Fibroblast of villous mesenchyme (primary cell): Measurements from ENCODE around the gene TMEM72. TPM values are rescaled to one million over a fixed set of nuclear protein-coding genes. Genes with fewer than 3 reads are reported as not detected.
A peak's percentile ranks its signal among the peaks of the same experiment; 100 is the strongest.

Source experiments
- DNase-seq: peaks from one replicate; pipeline ENCODE4 v3.0.0-alpha.2; 2010; ENCODE audit warnings: low read depth
- H3K4me3 ChIP-seq: 2 replicates; pipeline ENCODE4 v1.5.1; 2011; ENCODE audit warnings: low read depth, mild to moderate bottlenecking, low read length
- total RNA-seq: library from RNA; depleted of rRNA; stranded (reverse); fragments of >200 nt; gene quantifications from 2 replicates; pipeline ENCODE4 v1.2.3, GENCODE V29; 2012
- TF ChIP-seq, protein P1 (sequence below): IDR thresholded peaks from 2 replicates; pipeline ENCODE4 v1.5.1; 2012; ENCODE audit warnings: low read depth, mild to moderate bottlenecking, low read length; ENCODE audit not compliant: insufficient read depth

The TMEM72 gene
- total RNA-seq, result not detected in 2 replicates

DNA sequence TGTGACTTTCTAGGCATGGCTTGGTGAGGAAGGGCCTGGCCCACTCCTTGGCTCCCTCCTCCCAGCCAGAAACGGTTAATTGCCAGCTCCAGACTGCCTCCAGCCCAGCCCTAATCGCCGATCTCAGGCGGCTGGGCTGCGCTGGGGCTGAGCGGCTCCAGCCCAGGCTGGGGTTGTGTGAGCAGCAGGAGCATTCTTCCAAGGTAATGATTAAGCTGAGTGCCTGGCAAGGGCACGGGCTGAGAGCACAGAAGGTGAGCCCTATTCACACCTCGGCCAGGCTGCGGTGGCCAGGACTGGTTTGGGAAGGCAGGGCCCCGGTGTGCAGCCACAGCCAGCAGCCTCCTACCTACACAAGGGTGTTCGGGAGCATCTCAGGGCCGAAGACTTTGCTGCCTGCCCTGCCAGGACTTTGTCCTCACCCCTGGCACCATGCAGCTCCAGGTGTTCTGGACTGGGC lies at the start of gene TMEM72:
TMEM72 (plus strand) TSS at position 257 of the 460 bp plus-strand sequence; CDS start at position 433, 176 bp downstream.
- H3K4me3 ChIP-seq, result no peak within 1 kb of the TSS
- DNase-seq, result no peak
- TF ChIP-seq, protein P1, sequence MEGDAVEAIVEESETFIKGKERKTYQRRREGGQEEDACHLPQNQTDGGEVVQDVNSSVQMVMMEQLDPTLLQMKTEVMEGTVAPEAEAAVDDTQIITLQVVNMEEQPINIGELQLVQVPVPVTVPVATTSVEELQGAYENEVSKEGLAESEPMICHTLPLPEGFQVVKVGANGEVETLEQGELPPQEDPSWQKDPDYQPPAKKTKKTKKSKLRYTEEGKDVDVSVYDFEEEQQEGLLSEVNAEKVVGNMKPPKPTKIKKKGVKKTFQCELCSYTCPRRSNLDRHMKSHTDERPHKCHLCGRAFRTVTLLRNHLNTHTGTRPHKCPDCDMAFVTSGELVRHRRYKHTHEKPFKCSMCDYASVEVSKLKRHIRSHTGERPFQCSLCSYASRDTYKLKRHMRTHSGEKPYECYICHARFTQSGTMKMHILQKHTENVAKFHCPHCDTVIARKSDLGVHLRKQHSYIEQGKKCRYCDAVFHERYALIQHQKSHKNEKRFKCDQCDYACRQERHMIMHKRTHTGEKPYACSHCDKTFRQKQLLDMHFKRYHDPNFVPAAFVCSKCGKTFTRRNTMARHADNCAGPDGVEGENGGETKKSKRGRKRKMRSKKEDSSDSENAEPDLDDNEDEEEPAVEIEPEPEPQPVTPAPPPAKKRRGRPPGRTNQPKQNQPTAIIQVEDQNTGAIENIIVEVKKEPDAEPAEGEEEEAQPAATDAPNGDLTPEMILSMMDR, result no peak

DNA sequence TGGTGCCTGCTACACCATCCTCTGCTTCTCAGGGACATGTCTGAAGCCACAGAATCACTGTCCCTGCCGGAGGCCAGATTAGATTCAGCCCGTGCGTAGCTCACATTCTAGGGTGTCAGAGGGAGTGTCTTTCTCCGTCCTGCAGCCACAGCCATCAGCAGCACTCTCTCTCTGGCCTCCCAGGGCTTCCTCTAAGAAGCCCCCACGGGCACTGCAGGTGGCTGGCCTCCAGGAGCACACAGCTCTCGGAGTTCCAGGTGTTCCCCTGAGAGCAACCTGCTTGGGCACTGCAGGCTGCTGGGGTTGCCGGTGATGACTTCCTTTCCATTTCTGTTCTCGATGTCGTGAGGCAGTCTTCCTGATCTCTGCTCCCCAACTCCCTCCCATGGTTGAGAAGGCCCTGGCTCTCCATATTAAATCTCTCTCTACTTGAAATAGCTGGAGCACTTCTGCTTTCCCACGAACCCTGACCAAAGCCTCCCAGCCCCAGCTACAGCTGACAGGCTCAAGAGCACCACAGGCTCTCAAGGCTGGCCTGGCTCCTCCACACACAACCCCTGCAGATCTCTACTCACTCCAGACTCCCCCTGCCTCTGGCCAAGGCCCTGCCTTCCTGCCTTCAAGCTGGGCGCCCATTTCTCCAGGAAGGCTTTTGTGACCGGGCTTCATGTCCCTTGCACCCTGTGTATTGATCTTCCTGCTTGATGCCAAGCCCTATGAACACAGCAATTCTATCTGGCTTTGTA lies 49.0 kb upstream of the TMEM72 start:
- no peak for DNase-seq
- TF ChIP-seq, protein P1, result no peak
- no peak overlapping the region for H3K4me3 ChIP-seq

DNA sequence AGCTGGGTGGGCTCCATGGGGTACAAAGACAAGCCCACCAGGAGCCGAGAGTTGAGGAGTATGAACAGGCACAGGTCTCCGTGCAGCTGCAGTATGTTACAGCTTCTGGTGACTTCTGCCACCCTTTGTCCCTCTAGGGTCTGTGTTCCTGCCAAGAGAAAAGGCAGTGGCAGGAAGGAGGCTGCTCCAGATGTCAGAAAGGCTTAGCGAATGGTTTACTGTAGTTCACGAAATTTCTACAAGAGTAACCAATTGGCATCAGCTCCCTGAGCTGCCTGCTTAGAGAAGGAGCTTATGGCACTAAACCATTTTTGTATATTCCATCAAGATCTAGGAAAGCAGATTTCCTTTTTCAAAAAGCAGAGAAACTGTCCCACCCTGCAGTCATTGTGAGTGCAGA lies 48.2 kb upstream of the TMEM72 start:
- DNase-seq, result no peak
- no peak overlapping the region for H3K4me3 ChIP-seq
- TF ChIP-seq, protein P1, result no peak

DNA sequence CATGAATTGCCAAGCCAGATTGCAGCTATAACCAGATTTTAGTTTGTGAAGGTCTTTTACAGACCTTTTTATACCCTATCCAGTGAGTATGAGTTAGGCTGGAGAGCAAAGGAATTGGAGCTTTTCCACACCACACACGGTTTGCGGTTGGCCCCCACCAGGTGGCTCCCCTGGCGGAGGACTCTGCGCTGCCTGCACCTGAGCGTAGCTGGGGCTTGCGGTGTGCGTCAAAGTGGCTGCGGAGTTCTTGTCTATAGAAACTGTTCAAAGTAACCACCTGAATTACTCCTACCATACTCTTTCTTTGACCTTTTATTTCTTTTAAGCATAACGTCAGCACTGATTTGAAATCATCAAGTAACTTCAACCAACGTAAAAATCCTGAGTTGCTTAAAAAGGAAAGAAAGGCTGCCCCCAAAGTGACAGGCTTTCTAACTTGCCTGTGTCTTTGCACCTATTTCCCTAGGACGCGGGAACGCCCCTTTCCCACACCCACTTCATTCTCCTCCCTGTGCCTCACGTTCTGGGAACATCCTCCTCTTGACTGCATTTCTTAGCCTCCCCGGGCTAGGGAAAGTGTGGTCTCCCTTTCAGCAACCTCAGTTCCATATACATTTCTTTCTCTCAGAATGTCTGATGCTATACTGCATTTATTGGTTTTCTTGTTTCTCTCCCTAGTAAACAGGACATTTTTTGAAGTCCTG lies 47.6 kb upstream of the TMEM72 start:
- TF ChIP-seq, protein P1, result no peak
- no peak overlapping the region for H3K4me3 ChIP-seq
- DNase-seq, result no peak

DNA sequence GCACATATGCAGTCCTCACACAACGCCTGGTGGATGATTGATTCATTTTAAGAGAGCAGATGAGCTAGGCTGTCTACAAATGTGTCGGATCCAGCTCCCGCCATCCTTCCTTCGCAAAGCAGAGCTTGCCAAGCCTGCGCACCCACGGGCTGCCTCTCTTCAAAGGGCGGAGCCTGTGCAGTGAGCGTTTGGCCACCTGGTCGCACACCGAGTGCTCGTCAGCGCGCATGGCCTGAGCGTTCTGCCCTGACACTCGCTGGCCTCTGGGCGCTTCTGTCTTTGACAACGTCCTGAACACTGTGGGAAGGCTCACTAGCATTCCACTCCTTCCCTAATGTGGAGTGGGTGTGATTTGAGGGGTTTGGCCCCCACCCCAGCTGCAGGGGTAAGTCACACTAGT lies 47.1 kb upstream of the TMEM72 start:
- peak overlapping the region; percentile 60 for H3K4me3 ChIP-seq
- DNase-seq, result peak; percentile 4

DNA sequence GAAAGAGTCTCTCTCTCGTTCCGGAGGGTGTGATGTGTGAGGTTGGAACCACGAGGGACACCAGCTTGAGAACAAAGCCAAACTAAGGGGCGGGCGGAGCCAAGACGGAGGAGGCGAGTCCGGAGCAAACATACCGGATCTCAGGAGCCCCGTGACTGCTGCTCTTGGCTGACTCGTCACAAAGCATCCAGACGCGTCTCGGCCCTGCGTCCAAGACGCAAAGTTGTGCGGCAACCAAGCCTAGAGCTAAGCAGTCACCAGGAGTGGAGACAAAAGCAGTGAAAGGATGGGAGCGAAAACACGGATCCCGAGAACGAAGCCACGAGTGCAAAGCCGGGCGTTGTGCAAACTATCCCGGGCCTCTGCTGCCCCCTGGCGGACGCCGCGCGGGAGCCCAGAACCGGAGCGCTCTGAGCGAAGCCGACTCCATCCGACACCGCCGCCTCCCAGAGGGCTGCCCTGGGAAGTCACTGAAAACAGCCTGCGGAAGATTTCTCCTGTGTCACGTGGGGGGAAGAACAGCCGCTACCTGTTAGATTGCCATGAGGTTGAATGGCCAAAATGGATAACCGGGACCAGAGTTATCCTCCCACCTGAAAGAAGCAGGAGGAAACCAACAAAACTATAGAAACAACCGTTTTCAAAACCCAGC lies 46.4 kb upstream of the TMEM72 start:
- TF ChIP-seq, protein P1, result peak; percentile 96
- peak overlapping the region; percentile 60 for H3K4me3 ChIP-seq
- DNase-seq, result peak; percentile 77

More for the DNA sequence above, 47.1 kb upstream of the TMEM72 start:
- TF ChIP-seq, protein P1, result no peak
